ENCODE results near the gene B3GNT3. TPM values are rescaled to one million over a fixed set of nuclear protein-coding genes. Genes with fewer than 3 reads are reported as not detected.
A peak's percentile ranks its signal among the peaks of the same experiment; 100 is the strongest.
"Not testable (repeated sequence)": the region's sequence is repeated elsewhere in the genome, so short reads cannot be mapped to it uniquely, and the experiment has no call there.

Gene B3GNT3
- total RNA-seq, 1 donor from 2014 or later = 88.2 TPM

DNA sequence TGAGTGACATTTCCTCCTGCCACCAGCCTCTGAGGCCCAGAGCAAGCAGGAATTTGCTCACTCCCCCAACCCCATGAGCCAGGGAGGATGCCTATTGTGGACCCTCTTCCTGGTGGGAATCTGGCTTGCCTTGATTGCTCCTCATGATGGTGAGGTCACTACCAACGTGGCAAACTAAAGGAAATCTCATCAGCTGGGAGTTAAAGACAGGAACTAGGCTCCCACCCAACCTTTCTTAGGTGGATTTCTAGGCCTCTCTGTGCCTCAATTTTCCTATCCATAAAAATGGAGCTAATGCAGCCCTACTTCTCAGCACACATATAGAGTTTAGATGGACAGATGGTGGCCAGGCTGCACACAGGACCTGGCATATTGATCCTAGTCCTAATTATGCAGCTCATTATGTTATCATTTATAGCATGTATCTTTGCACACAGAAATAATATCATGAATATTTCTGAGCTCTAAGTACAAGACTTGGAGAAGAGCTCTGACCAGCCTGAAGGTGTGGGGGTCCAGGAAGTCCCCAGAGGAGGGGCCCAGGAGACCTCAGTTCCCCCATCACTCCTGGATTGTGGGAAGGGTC lies 2.0 kb downstream of the B3GNT3 start:
- DNase-seq (ENCODE audit: low spot score) = no peak

DNA sequence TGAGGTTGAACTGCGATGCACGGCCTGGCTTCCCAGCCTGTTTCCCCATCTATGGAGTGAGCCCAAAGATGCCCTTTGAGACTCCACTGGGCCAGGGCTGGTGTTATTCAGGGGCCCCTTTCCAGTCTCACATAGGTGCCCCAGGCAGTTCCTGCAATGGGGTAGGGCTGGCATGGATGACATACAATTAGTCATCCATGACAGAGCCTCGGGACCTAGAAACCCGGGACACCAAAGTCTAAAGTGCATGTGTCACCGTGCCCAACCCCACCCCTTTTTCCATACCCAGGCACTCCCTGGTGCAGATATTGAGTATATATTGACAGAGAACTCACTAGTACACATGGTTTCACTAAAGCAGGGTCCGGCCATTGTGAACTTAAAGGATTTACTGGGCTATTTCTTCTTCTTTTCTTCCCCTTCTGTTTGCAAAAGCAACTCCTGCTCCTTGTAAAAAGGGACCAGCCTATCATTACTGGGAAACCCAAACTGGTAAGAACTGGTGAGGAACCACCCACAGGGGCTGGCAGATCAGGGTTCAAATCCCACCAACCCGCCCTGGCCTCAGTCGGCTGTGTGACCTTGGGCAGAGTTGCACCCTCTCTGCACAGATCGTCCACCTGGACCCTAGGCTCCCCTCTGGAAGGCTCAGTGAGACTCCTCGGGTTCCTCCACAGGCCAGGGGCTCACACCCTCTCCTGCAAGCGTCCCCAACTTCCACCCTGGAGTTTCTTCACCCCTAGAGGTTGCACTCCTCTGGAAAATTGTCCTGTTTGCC lies 2.7 kb downstream of the B3GNT3 start:
- peak; percentile 77 for DNase-seq (ENCODE audit: low spot score)

DNA sequence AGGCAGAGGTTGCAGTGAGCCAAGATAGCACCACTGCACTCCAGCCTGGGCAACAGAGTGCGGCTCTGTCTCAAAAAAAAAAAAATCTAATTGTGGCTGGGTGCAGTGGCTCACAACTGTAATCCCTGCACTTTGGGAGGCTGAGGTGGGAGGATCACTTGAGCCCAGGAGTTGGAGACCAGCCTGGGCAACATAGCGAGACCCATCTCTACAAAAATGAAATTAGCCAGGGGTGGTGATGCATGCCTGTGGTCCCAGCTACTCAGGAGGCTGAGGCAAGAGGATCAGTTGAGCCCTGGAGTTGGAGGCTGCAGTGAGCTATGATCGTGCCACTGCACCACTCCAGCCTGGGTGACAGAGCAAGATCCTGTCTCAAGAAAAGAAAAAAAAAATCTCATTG lies 3.7 kb downstream of the B3GNT3 start:
- not testable (repeated sequence) for DNase-seq (ENCODE audit: low spot score)

DNA sequence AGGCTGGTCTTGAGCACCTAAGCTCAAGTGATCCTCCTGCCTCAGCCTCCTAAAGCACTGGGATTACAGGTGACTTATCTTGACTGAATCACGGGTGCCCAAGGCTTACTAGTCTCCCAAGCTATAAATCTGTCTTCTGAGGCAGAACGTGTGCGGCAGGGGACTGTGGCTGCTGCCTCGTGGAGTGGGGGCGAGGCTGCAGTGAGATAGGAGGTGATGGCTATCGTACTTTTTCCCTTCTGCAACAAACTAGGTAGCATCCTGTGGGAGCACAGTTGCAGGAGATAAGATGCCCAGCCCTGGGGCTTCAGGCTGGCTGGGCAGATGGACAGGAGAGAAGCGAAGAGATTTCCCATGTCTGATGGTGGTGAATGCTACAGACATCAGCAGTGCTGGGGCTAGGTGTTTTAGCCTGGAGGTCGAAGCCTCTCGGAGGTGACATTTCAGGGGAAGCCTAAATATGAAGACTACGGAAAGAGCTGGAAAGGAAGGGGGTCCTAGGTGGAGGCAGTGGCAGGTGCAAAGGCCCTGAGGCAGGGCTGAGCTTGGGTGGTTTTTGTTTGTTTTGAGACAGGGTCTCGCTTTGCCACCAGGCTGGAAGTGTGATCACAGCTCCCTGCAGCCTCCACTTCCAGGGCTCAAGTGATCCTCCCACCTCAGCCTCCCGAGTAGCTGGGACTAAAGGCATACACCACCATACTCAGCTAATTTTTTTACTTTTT lies 7.4 kb downstream of the B3GNT3 start:
- DNase-seq (ENCODE audit: low spot score) = no peak

DNA sequence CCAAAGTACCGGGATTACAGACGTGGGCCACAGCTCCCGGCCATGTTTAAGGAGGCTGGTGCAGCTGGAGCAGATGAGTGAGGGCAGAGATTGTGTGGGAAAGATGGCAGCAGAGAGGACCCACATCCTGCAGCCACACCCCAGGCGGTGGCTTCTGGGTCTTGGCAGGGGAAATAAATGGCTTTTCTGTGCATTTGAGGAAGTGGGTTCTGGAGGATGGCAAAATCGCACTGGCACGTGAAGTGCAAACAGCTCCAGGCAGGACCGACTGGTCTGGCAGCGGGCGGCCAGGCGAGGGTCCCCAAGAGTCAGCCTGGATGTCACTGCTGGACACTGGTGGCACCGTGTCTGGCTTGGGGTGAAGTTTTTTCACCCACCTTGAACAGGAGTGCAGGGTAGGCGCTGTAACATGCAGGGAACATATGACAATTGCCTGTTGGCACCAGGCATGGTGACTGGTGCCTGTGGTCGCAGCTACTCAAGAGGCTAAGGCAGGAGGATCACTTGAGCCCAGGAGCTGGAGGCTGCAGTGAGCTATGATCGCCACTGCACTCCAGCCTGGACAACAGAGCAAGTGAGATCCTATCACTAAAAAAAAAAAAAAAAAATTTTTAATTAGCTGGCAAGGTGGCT lies 8.4 kb downstream of the B3GNT3 start:
- DNase-seq (ENCODE audit: low spot score) = no peak

DNA sequence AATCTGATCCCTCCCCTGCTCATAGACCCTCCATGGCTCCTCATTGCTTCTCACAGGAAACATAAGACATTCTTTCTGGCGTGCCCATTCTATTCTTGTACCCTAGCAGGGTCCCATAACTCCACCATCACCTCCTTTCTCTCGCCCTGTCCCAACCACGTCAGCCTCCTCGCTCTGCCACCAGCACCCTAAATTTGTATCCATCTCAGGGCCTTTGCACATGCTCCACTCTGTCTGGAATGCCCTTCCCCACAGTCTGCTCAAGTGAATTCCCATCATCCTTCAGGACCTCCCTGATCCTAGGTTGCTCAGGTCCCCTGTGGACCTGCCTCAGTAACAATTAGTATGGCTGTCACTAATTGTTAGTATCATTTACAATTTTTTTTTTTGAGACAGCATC lies 10.5 kb downstream of the B3GNT3 start:
- no peak for DNase-seq (ENCODE audit: low spot score)

- DNase-seq (ENCODE audit: low spot score) = no peak
Measured at GRCh38 chr19:17806945-17807344, 12.0 kb downstream of the B3GNT3 start.

DNA sequence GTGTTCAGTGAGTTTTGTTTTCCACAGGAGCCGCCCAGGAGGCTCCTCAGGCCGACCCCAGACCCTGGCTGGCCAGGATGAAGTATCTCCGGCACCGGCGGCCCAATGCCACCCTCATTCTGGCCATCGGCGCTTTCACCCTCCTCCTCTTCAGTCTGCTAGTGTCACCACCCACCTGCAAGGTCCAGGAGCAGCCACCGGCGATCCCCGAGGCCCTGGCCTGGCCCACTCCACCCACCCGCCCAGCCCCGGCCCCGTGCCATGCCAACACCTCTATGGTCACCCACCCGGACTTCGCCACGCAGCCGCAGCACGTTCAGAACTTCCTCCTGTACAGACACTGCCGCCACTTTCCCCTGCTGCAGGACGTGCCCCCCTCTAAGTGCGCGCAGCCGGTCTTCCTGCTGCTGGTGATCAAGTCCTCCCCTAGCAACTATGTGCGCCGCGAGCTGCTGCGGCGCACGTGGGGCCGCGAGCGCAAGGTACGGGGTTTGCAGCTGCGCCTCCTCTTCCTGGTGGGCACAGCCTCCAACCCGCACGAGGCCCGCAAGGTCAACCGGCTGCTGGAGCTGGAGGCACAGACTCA lies 12.9 kb downstream of the B3GNT3 start:
- no peak for DNase-seq (ENCODE audit: low spot score)

GRCh38 chr19:17811103-17811502 lies 16.2 kb downstream of the B3GNT3 start:
- no peak for DNase-seq (ENCODE audit: low spot score)

GRCh38 chr19:17811681-17812080 lies 16.7 kb downstream of the B3GNT3 start:
- no peak for DNase-seq (ENCODE audit: low spot score)

DNA sequence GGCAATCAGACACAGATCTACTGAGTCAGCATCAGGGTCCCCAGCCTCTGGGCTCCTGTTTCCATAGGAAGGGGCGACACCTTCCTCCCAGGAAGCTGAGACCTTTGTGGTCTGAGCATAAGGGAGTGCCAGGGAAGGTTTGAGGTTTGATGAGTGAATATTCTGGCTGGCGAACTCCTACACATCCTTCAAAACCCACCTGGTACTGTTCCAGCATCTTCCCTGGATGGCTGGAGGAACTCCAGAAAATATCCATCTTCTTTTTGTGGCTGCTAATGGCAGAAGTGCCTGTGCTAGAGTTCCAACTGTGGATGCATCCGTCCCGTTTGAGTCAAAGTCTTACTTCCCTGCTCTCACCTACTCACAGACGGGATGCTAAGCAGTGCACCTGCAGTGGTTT lies 17.2 kb downstream of the B3GNT3 start:
- DNase-seq (ENCODE audit: low spot score) = no peak

DNA sequence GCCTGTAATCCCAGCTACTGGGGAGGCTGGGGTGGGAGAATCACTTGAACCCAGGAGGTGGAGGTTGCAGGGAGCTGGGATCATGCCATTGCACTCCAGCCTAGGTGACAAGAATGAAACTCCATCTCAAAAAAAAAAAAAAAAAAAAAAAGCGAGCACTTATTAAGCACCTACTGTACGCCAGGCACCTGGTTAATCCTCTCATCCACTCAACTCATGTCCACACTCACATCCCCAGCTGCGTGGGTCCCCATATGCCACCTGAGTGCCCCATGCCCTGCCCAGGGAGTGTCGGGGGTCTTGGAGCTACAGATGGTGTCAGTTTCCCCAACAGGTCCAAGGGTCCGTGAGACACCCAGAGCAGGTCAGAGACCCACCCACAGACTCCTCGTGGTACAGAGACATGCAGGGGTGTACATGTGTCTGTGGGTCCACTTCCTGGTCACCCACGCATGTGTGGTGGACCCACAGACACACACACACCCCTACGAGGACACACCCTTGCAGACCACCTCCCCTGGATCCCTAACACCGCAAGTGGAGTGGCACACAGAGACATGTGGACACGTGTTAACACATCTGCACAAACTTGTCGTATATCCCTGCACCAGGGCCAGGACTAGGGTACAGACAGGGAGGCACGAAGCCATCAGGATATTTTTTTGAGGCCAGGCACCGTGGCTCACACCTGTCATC lies 22.9 kb downstream of the B3GNT3 start:
- no peak for DNase-seq (ENCODE audit: low spot score)

DNA sequence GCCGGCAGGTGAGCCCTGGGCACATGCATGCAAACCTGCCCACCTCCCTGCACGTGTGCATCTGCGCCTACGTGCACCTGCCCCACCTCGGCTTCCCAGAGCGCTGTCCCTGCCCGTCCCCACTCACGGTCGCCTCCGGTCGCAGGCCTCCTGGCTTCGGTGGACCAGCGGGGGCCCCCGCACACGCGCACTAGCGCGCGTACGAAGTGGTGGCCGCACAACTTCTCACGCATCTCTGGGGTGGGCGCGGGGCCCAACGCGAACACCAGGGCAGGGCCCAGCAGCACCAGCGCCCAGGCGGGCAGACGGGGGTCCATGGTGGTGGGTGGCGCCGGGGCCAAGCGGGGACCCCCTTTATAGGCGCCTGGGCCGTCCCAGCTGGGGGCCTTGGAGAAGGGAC lies 26.3 kb downstream of the B3GNT3 start, which contains the start of gene INSL3:
Gene INSL3 (minus strand): TSS at position 330 of the 400 bp plus-strand sequence. CDS start 13 bp downstream, at position 317.
- no peak for DNase-seq (ENCODE audit: low spot score)

GRCh38 chr19:17824339-17824738 lies 29.4 kb downstream of the B3GNT3 start:
- no peak for DNase-seq (ENCODE audit: low spot score)

- DNase-seq (ENCODE audit: low spot score) = no peak
Measured at GRCh38 chr19:17826508-17827056, 31.6 kb downstream of the B3GNT3 start.

DNA sequence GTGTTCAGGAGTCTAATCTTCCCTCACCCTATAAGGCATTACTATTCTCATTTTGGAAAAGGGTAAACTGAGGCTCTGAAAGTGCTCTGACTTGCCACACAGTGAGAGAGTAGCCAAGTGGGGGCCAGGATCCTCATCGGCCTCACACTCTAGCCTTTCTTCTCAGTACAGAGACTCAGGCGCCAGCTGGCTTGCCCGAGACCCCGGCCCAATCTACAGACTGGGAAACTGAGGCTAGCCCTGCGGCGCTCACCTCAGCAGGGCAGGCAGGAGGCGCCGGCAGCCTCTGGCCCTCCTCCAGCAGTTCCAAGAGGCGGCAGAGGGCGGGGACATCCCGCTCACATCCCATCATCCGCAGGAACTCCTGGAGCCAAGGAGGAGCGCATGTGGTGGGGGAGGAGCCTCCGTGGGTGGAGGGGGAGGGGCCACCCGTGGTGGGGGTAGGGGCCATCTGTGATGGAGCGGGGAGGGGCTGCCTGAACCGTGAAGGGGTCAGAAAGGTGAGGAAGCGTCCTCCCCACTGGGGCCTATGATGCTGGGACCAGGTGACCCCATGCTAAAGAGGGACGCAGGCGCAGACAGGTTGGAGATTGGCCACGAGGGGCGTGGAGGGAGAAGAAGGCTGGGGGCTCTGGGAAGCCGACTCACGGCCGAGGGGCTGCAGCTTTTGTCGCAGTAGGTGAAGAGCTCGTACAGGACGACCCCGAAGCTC lies 35.1 kb downstream of the B3GNT3 start:
- peak; percentile 50 for DNase-seq (ENCODE audit: low spot score)

- DNase-seq (ENCODE audit: low spot score) = peak; percentile 91
Measured at GRCh38 chr19:17830567-17831418, 35.9 kb downstream of the B3GNT3 start.

- peak; percentile 48 for DNase-seq (ENCODE audit: low spot score)
Measured at GRCh38 chr19:17831419-17831888, 36.5 kb downstream of the B3GNT3 start.

Measured in ureter (tissue), 1 donor.